WERI-Rb-1 (cell line): Measurements from ENCODE around the gene COA5.

Experiments used
- DNase-seq: peaks from one replicate; pipeline ENCODE4 v3.0.0-alpha.2; 2020
- H3K27ac ChIP-seq: fragments of 250-450 bp; sonication (Bioruptor Pico); 2 replicates; pipeline ENCODE4 v1.5.1; 2020; ENCODE audit warnings: mild to moderate bottlenecking, moderate library complexity
- H3K27me3 ChIP-seq: fragments of 250-450 bp; sonication (Bioruptor Pico); 2 replicates; pipeline ENCODE4 v1.5.1; 2021; ENCODE audit warnings: mild to moderate bottlenecking, low read depth, moderate library complexity; ENCODE audit not compliant: insufficient read depth, severe bottlenecking
- H3K36me3 ChIP-seq: fragments of 250-450 bp; sonication (Bioruptor Pico); 2 replicates; pipeline ENCODE4 v1.5.1; 2020; ENCODE audit warnings: mild to moderate bottlenecking, moderate library complexity
- H3K4me3 ChIP-seq: 2 replicates; pipeline ENCODE4 v1.5.1; 2011; ENCODE audit warnings: low read depth, mild to moderate bottlenecking, control low read depth, low read length
- H3K9me3 ChIP-seq: fragments of 250-450 bp; sonication (Bioruptor Pico); 2 replicates; pipeline ENCODE4 v1.5.1; 2021; ENCODE audit warnings: mild to moderate bottlenecking, moderate library complexity; ENCODE audit not compliant: severe bottlenecking
- CTCF ChIP-seq: IDR thresholded peaks from 2 replicates; pipeline ENCODE4 v1.5.1; 2011; ENCODE audit warnings: low read depth, mild to moderate bottlenecking, control low read depth, inconsistent platforms, low read length

The COA5 gene

GRCh38 chr2:98576666-98577312, 31.5 kb downstream of the COA5 start:
- Histone ChIP-seq H3K27me3 (no peaks in the 10 kb centered on the region), H3K9me3 (no peaks in the 10 kb centered on the region), H3K36me3 (peaks cover 9% of the 10 kb centered on the region; the same call in 1 of the 2 replicates), H3K27ac (no peak overlapping the region), H3K4me3 (no peak overlapping the region)
- DNase-seq = no peak
- no peak for TF ChIP-seq CTCF

- Histone ChIP-seq H3K27ac (no peak overlapping the region), H3K9me3 (no peaks in the 10 kb centered on the region), H3K36me3 (peaks cover 23% of the 10 kb centered on the region), H3K4me3 (no peak overlapping the region), H3K27me3 (no peaks in the 10 kb centered on the region)
- no peak for TF ChIP-seq CTCF
- DNase-seq = no peak
Observed at GRCh38 chr2:98573426-98573825, 34.9 kb downstream of the COA5 start.

GRCh38 chr2:98572676-98573075, 35.6 kb downstream of the COA5 start:
- TF ChIP-seq CTCF = no peak
- DNase-seq = no peak
- peaks cover 24% of the 10 kb centered on the region for H3K36me3 ChIP-seq

GRCh38 chr2:98572211-98572610, 36.1 kb downstream of the COA5 start:
- H3K4me3 ChIP-seq = no peak overlapping the region
- H3K27ac ChIP-seq = no peak overlapping the region
- peaks cover 19% of the 10 kb centered on the region for H3K36me3 ChIP-seq
- DNase-seq = no peak
- H3K9me3 ChIP-seq = no peaks in the 10 kb centered on the region
- no peak for TF ChIP-seq CTCF
- no peaks in the 10 kb centered on the region for H3K27me3 ChIP-seq

More at GRCh38 chr2:98572676-98573075, 35.6 kb downstream of the COA5 start:
- H3K27me3 ChIP-seq = no peaks in the 10 kb centered on the region
- no peaks in the 10 kb centered on the region for H3K9me3 ChIP-seq
- H3K27ac ChIP-seq = no peak overlapping the region
- H3K4me3 ChIP-seq = no peak overlapping the region

GRCh38 chr2:98571796-98572195, 36.5 kb downstream of the COA5 start:
- Histone ChIP-seq H3K4me3 (no peak overlapping the region), H3K27ac (no peak overlapping the region)

More at GRCh38 chr2:98571796-98572195, 36.5 kb downstream of the COA5 start:
- Histone ChIP-seq H3K36me3 (peaks cover 18% of the 10 kb centered on the region), H3K9me3 (no peaks in the 10 kb centered on the region), H3K27me3 (no peaks in the 10 kb centered on the region)
- DNase-seq = no peak
- no peak for TF ChIP-seq CTCF
